DND-41 (cell line): Measurements from ENCODE around the gene INPP4A.

ENCODE experiments used
- CTCF ChIP-seq: IDR thresholded peaks from 2 replicates; pipeline ENCODE4 v1.5.1; 2012; ENCODE audit warnings: borderline replicate concordance, low read length, moderate library complexity, mild to moderate bottlenecking; ENCODE audit not compliant: poor library complexity, severe bottlenecking; ENCODE audit errors: extremely low read depth
- EZH2 ChIP-seq: IDR thresholded peaks from 3 replicates; pipeline ENCODE4 v1.6.1; 2012; ENCODE audit warnings: borderline replicate concordance, low read depth, mild to moderate bottlenecking, moderate library complexity, low read length, inconsistent platforms; ENCODE audit not compliant: severe bottlenecking

- no peak for TF ChIP-seq CTCF
- TF ChIP-seq EZH2: no peak
Measured at GRCh38 chr2:98479959-98480524, 35.4 kb downstream of the INPP4A start.
